HepG2 (cell line): ENCODE measurements around the gene SLC12A3. TPM values are rescaled to one million over a fixed set of nuclear protein-coding genes. Genes with fewer than 3 reads are reported as not detected.
A peak's percentile ranks its signal among the peaks of the same experiment; 100 is the strongest.

Experiments
- ATAC-seq: fragments of 200-7000 bp; cut with Tn5 transposase; 3 replicates; pipeline ENCODE4 v1.9.1; 2020; ENCODE audit warnings: mild to moderate bottlenecking, moderate library complexity
- BruUV-seq: library from RNA; stranded (reverse); fragments of 400-500 nt; replicated peaks from 2 replicates; lab custom pipeline; 2021; lab: Mats Ljungman, UMichigan
- CTCF ChIA-PET: fragments of 300-600 bp; formaldehyde crosslinking; extraction: SDS; loops from one replicate; lab custom pipeline; 2021; ENCODE audit warnings: low total read pairs, inconsistent platforms, low intra/inter-chr PET ratio; lab: Yijun Ruan, JAX
- POLR2A ChIA-PET: fragments of 350-600 bp; sonication (Branson Sonifier 250); formaldehyde crosslinking; loops from one replicate; lab custom pipeline; 2020; ENCODE audit warnings: antibody characterized with exemption, inconsistent platforms; lab: Yijun Ruan, JAX
- DNase-seq: peaks from one replicate; pipeline ENCODE4 v3.0.0-alpha.2; 2015; ENCODE audit warnings: low spot score
- FAIRE-seq: peaks from 3 replicates; lab custom pipeline; 2011; peaks lifted over from hg19 to GRCh38; lab: Jason Lieb, UNC
- H2AFZ ChIP-seq: one replicate; pipeline ENCODE4 v1.6.1; 2011; ENCODE audit warnings: low read length, inconsistent platforms
- H3K27ac ChIP-seq: fragments of 300-600 bp; 3 replicates; pipeline ENCODE4 v1.8.0; 2011; ENCODE audit warnings: mixed run types, mild to moderate bottlenecking, mixed read lengths, low read length, inconsistent platforms; ENCODE audit not compliant: insufficient read depth; ENCODE audit errors: extremely low read length
- H3K27me3 ChIP-seq, 2 experiments: fragments of 200-600 bp in 1 of 2; 2 replicates in 1 of 2; 3 replicates in 1 of 2; pipeline versions ENCODE4 v1.6.0 to v1.8.0; 2011; ENCODE audit warnings: low read length in 2 of 2, mild to moderate bottlenecking in 2 of 2, moderate library complexity in 2 of 2, inconsistent platforms in 1 of 2; ENCODE audit not compliant: insufficient read depth in 2 of 2, control insufficient read depth in 1 of 2
- H3K36me3 ChIP-seq, 2 experiments: fragments of 200-600 bp in 1 of 2; replicated peaks in 1 of 2; 2 replicates in 1 of 2; 3 replicates in 1 of 2; pipeline versions ENCODE4 v1.5.1 to v1.8.0; 2011; ENCODE audit warnings: low read length in 2 of 2, inconsistent platforms in 1 of 2; ENCODE audit not compliant: insufficient read depth in 2 of 2, control insufficient read depth in 1 of 2
- H3K4me1 ChIP-seq: 2 replicates; pipeline ENCODE4 v1.5.1; 2012; ENCODE audit warnings: low read length, inconsistent platforms; ENCODE audit not compliant: insufficient read depth
- H3K4me2 ChIP-seq: 2 replicates; pipeline ENCODE4 v1.6.0; 2011; ENCODE audit warnings: low read depth, low read length, inconsistent platforms
- H3K4me3 ChIP-seq, 3 experiments: fragments of 200-600 bp in 1 of 3; sonication (generic), shearing (Covaris generic) in 1 of 3; replicated peaks in 1 of 3; 2 replicates each; pipeline ENCODE4 v1.5.1; 2011 to 2016; ENCODE audit warnings: low read length in 3 of 3, inconsistent platforms in 2 of 3, low read depth in 2 of 3, mild to moderate bottlenecking in 2 of 3, control low read depth in 1 of 3, mixed read lengths in 1 of 3; ENCODE audit not compliant: insufficient read depth in 1 of 3
- H3K79me2 ChIP-seq: one replicate; pipeline ENCODE4 v1.6.1; 2011; ENCODE audit warnings: low read length, inconsistent platforms; ENCODE audit not compliant: insufficient read depth
- H3K9ac ChIP-seq: 2 replicates; pipeline ENCODE4 v1.6.0; 2011; ENCODE audit warnings: mild to moderate bottlenecking, low read depth, low read length, inconsistent platforms; ENCODE audit not compliant: insufficient read depth
- H3K9me3 ChIP-seq: 2 replicates; pipeline ENCODE4 v1.5.1; 2012; ENCODE audit warnings: mild to moderate bottlenecking, low read length
- H4K20me1 ChIP-seq: 2 replicates; pipeline ENCODE4 v1.6.0; 2011; ENCODE audit warnings: inconsistent platforms, mild to moderate bottlenecking, low read length, moderate library complexity; ENCODE audit not compliant: insufficient read depth
- YEATS2 ChIP-seq: sonication (generic); formaldehyde crosslinking; IDR thresholded peaks from 2 replicates; pipeline ENCODE4 v1.4.0; 2020; ENCODE audit warnings: missing genetic modification reagents, borderline replicate concordance
- WGBS: methylation state at CpG from one replicate; pipeline ENCODE4 v1.1.6; 2017; ENCODE audit warnings: low lambda C conversion rate; 5-methylcytosine and 5-hydroxymethylcytosine counted together
- in situ Hi-C: cut with HindIII; loops from 2 replicates; pipeline ENCODE4 v1.10.0; 2017; ENCODE audit warnings: low pct_unique_long_range_greater_than_20kb; ENCODE audit not compliant: extremely low pct_ligation_motif_present
- intact Hi-C: fragments of 100-400 bp; cut with micrococcal nuclease; formaldehyde crosslinking; loops from one replicate; pipeline ENCODE4 v1.10.0; 2022; ENCODE audit not compliant: unreplicated experiment
- polyA plus RNA-seq, 8 experiments: library from polyadenylated mRNA; depleted of rRNA in 3 of 8; stranded (reverse) in 7 of 8; unstranded in 1 of 8; fragments of >200 nt; fragmentation: Illumina TruSeq in 4 of 8; extraction: Trizol in 4 of 8; gene quantifications; 2 replicates each; pipeline versions ENCODE4 v1.2.1 to v1.2.3, GENCODE V29; 2011 to 2016; ENCODE audit warnings: low read depth in 4 of 8, missing spikeins in 1 of 8, mixed read lengths in 1 of 8; ENCODE audit not compliant: insufficient read depth in 1 of 8
- total RNA-seq, 5 experiments: library from RNA; depleted of rRNA; stranded (reverse); fragments of >200 nt; fragmentation: Illumina TruSeq; extraction: Trizol; gene quantifications; 2 replicates each; pipeline ENCODE4 v1.2.3, GENCODE V29; 2016; ENCODE audit warnings: low read depth in 1 of 5
- TF ChIP-seq, protein P1 (sequence below): sonication (generic); formaldehyde crosslinking; IDR thresholded peaks from 2 replicates; pipeline ENCODE4 v1.5.1; 2020; ENCODE audit warnings: mild to moderate bottlenecking, missing genetic modification reagents, borderline replicate concordance
- TF ChIP-seq, protein P2 (sequence below): sonication (generic); formaldehyde crosslinking; IDR thresholded peaks from 2 replicates; pipeline ENCODE4 v1.8.0; 2023; ENCODE audit warnings: mild to moderate bottlenecking, missing genetic modification reagents
- TF ChIP-seq, protein P3 (sequence below): sonication (generic); formaldehyde crosslinking; IDR thresholded peaks from 2 replicates; pipeline ENCODE4 v1.8.0; 2022; ENCODE audit warnings: low read depth, missing genetic modification reagents
- TF ChIP-seq, protein P4 (sequence below): sonication (generic); formaldehyde crosslinking; IDR thresholded peaks from 2 replicates; pipeline ENCODE4 v1.4.0; 2020; ENCODE audit warnings: mild to moderate bottlenecking, missing genetic modification reagents, borderline replicate concordance

Gene SLC12A3
- total and polyA plus RNA-seq, 2 of the 13 experiments (the other 11 are each of a cell fraction or from before 2014, with no cell fraction given) = 6.2 TPM; not detected in 1

DNA sequence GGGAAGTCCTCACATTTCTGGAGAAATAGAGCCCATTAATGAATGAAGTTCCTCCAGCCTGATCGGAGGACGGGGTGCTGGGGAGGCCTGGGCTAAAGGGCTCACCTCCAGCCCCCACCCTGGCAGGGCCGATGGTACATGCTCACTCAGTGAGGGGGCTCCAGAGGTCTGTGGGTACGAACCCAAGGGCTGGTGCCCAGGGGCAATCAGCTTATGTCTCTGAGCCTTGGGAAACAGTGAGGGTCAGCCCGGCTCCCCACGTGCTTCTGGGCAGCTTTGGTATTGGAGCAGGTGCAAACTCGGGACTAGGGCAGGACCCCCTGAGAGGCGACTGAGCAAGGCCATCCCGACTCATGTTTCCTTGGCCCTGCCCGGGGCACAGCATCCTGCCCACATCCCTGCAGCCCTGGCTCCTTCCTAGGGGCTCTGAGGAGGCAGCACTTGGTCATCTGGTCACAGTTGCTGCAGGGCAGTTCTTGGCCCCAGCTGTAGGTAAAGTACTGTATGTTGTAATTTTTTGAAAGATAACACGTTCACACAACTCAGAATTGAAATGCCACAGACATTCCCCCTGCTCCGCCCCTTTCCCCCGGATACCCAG is 95.8 kb downstream of the SLC12A3 start:
- in situ Hi-C loops = no loop called here
- Histone ChIP-seq H3K36me3 (no peaks in the 10 kb centered on the region), H3K27me3 (peaks cover 6 to 22% of the 10 kb centered on the region in 2 experiments; a peak in 4 of 5 replicates), H3K4me2 (peak overlapping the region; percentile 41; the same call in 1 of the 2 replicates), H3K4me1 (peaks cover 51% of the 10 kb centered on the region), H4K20me1 (no peaks in the 10 kb centered on the region), H3K4me3 (no peak overlapping the region; a peak in 1 of 6 replicates), H3K79me2 (no peaks in the 10 kb centered on the region), H3K27ac (no peak overlapping the region), H3K9ac (no peak overlapping the region), H3K9me3 (no peaks in the 10 kb centered on the region), H2AFZ (no peak overlapping the region)
- BruUV-seq = no TSS peak
- CTCF ChIA-PET = no interaction called here
- no peak for DNase-seq
- no peak; the same call in 2 of the 3 replicates for ATAC-seq
- intact Hi-C loops = no loop called here
- 40% methylated on average over 6 of the region's 13 CpGs for WGBS
- POLR2A ChIA-PET = interaction anchor here (1.1 kb wide), 1 partner anchor 13 kb away, joined by 4 read pairs; no protein-coding TSS in a partner anchor
- no peak for FAIRE-seq
- no peak for TF ChIP-seq YEATS2
- TF ChIP-seq, protein P1, sequence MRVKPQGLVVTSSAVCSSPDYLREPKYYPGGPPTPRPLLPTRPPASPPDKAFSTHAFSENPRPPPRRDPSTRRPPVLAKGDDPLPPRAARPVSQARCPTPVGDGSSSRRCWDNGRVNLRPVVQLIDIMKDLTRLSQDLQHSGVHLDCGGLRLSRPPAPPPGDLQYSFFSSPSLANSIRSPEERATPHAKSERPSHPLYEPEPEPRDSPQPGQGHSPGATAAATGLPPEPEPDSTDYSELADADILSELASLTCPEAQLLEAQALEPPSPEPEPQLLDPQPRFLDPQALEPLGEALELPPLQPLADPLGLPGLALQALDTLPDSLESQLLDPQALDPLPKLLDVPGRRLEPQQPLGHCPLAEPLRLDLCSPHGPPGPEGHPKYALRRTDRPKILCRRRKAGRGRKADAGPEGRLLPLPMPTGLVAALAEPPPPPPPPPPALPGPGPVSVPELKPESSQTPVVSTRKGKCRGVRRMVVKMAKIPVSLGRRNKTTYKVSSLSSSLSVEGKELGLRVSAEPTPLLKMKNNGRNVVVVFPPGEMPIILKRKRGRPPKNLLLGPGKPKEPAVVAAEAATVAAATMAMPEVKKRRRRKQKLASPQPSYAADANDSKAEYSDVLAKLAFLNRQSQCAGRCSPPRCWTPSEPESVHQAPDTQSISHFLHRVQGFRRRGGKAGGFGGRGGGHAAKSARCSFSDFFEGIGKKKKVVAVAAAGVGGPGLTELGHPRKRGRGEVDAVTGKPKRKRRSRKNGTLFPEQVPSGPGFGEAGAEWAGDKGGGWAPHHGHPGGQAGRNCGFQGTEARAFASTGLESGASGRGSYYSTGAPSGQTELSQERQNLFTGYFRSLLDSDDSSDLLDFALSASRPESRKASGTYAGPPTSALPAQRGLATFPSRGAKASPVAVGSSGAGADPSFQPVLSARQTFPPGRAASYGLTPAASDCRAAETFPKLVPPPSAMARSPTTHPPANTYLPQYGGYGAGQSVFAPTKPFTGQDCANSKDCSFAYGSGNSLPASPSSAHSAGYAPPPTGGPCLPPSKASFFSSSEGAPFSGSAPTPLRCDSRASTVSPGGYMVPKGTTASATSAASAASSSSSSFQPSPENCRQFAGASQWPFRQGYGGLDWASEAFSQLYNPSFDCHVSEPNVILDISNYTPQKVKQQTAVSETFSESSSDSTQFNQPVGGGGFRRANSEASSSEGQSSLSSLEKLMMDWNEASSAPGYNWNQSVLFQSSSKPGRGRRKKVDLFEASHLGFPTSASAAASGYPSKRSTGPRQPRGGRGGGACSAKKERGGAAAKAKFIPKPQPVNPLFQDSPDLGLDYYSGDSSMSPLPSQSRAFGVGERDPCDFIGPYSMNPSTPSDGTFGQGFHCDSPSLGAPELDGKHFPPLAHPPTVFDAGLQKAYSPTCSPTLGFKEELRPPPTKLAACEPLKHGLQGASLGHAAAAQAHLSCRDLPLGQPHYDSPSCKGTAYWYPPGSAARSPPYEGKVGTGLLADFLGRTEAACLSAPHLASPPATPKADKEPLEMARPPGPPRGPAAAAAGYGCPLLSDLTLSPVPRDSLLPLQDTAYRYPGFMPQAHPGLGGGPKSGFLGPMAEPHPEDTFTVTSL (CRISPR knock-in tag) = 0 out of 2 replicates have a peak, but pooled peaks have one; percentile 17
- TF ChIP-seq, protein P2, sequence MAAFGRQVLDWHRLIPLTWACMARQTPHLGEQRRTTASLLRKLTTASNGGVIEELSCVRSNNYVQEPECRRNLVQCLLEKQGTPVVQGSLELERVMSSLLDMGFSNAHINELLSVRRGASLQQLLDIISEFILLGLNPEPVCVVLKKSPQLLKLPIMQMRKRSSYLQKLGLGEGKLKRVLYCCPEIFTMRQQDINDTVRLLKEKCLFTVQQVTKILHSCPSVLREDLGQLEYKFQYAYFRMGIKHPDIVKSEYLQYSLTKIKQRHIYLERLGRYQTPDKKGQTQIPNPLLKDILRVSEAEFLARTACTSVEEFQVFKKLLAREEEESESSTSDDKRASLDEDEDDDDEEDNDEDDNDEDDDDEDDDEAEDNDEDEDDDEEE = no peak
- TF ChIP-seq, protein P3, sequence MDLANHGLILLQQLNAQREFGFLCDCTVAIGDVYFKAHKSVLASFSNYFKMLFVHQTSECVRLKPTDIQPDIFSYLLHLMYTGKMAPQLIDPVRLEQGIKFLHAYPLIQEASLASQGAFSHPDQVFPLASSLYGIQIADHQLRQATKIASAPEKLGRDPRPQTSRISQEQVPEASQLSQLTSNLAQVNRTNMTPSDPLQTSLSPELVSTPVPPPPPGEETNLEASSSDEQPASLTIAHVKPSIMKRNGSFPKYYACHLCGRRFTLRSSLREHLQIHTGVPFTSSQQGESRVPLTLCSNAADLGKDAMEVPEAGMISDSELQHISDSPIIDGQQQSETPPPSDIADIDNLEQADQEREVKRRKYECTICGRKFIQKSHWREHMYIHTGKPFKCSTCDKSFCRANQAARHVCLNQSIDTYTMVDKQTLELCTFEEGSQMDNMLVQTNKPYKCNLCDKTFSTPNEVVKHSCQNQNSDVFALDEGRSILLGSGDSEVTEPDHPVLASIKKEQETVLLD (CRISPR knock-in tag) = no peak
- TF ChIP-seq, protein P4, sequence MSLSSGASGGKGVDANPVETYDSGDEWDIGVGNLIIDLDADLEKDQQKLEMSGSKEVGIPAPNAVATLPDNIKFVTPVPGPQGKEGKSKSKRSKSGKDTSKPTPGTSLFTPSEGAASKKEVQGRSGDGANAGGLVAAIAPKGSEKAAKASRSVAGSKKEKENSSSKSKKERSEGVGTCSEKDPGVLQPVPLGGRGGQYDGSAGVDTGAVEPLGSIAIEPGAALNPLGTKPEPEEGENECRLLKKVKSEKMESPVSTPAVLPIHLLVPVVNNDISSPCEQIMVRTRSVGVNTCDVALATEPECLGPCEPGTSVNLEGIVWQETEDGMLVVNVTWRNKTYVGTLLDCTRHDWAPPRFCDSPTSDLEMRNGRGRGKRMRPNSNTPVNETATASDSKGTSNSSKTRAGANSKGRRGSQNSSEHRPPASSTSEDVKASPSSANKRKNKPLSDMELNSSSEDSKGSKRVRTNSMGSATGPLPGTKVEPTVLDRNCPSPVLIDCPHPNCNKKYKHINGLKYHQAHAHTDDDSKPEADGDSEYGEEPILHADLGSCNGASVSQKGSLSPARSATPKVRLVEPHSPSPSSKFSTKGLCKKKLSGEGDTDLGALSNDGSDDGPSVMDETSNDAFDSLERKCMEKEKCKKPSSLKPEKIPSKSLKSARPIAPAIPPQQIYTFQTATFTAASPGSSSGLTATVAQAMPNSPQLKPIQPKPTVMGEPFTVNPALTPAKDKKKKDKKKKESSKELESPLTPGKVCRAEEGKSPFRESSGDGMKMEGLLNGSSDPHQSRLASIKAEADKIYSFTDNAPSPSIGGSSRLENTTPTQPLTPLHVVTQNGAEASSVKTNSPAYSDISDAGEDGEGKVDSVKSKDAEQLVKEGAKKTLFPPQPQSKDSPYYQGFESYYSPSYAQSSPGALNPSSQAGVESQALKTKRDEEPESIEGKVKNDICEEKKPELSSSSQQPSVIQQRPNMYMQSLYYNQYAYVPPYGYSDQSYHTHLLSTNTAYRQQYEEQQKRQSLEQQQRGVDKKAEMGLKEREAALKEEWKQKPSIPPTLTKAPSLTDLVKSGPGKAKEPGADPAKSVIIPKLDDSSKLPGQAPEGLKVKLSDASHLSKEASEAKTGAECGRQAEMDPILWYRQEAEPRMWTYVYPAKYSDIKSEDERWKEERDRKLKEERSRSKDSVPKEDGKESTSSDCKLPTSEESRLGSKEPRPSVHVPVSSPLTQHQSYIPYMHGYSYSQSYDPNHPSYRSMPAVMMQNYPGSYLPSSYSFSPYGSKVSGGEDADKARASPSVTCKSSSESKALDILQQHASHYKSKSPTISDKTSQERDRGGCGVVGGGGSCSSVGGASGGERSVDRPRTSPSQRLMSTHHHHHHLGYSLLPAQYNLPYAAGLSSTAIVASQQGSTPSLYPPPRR = no peak
